ENCODE data around the gene VAV3.

- TF ChIP-seq, protein P1, sequence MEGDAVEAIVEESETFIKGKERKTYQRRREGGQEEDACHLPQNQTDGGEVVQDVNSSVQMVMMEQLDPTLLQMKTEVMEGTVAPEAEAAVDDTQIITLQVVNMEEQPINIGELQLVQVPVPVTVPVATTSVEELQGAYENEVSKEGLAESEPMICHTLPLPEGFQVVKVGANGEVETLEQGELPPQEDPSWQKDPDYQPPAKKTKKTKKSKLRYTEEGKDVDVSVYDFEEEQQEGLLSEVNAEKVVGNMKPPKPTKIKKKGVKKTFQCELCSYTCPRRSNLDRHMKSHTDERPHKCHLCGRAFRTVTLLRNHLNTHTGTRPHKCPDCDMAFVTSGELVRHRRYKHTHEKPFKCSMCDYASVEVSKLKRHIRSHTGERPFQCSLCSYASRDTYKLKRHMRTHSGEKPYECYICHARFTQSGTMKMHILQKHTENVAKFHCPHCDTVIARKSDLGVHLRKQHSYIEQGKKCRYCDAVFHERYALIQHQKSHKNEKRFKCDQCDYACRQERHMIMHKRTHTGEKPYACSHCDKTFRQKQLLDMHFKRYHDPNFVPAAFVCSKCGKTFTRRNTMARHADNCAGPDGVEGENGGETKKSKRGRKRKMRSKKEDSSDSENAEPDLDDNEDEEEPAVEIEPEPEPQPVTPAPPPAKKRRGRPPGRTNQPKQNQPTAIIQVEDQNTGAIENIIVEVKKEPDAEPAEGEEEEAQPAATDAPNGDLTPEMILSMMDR (IDR thresholded peaks at IDR 0.05) = no peak
- TF ChIP-seq POLR2A (IDR thresholded peaks at IDR 0.05) = no peak
Measured at GRCh38 chr1:107690491-107690890, 274.5 kb downstream of the VAV3 start.
